HepG2 (cell line): ENCODE data around the gene DAPK1. TPM values are rescaled to one million over a fixed set of nuclear protein-coding genes. Genes with fewer than 3 reads are reported as not detected.

Experiments used
- FLYWCH1 ChIP-seq: sonication (generic); formaldehyde crosslinking; IDR thresholded peaks from 2 replicates; pipeline ENCODE4 v1.8.1; 2023; ENCODE audit warnings: mild to moderate bottlenecking, missing genetic modification reagents
- GLMP ChIP-seq: sonication (generic); formaldehyde crosslinking; IDR thresholded peaks from 2 replicates; pipeline ENCODE4 v1.9.0; 2021; ENCODE audit warnings: missing genetic modification reagents, mild to moderate bottlenecking, borderline replicate concordance
- MEF2D ChIP-seq: sonication (generic); formaldehyde crosslinking; IDR thresholded peaks from 2 replicates; pipeline ENCODE4 v1.5.1; 2020; ENCODE audit warnings: mild to moderate bottlenecking, missing genetic modification reagents
- MTERF4 ChIP-seq: sonication (generic); formaldehyde crosslinking; IDR thresholded peaks from 2 replicates; pipeline ENCODE4 v1.8.0; 2023; ENCODE audit warnings: mild to moderate bottlenecking, missing genetic modification reagents
- MYPOP ChIP-seq: sonication (generic); formaldehyde crosslinking; IDR thresholded peaks from 2 replicates; pipeline ENCODE4 v1.8.1; 2023; ENCODE audit warnings: mild to moderate bottlenecking, moderate library complexity, missing genetic modification reagents
- NBN ChIP-seq: fragments of 450-650 bp; conservative IDR thresholded peaks from 2 replicates; pipeline ENCODE4 v1.6.1; 2017
- NCOA1 ChIP-seq: sonication (generic); formaldehyde crosslinking; IDR thresholded peaks from 2 replicates; pipeline ENCODE4 v1.9.0; 2021; ENCODE audit warnings: missing genetic modification reagents
- NFKB2 ChIP-seq: sonication (generic); formaldehyde crosslinking; IDR thresholded peaks from 2 replicates; pipeline ENCODE4 v1.4.0; 2020; ENCODE audit warnings: missing genetic modification reagents, borderline replicate concordance
- RELA ChIP-seq: sonication (generic); formaldehyde crosslinking; IDR thresholded peaks from 2 replicates; pipeline ENCODE4 v1.4.0; 2020; ENCODE audit warnings: missing genetic modification reagents
- TIGD3 ChIP-seq: sonication (generic); formaldehyde crosslinking; IDR thresholded peaks from 2 replicates; pipeline ENCODE4 v1.5.1; 2020; ENCODE audit warnings: mild to moderate bottlenecking, missing genetic modification reagents, borderline replicate concordance
- TOE1 ChIP-seq: sonication (generic); formaldehyde crosslinking; IDR thresholded peaks from 2 replicates; pipeline ENCODE4 v1.4.0; 2020; ENCODE audit warnings: mild to moderate bottlenecking, missing genetic modification reagents
- ZFAT ChIP-seq: sonication (generic); formaldehyde crosslinking; conservative IDR thresholded peaks from 2 replicates; pipeline ENCODE4 v1.8.1; 2023; ENCODE audit warnings: missing genetic modification reagents, inconsistent platforms
- ZMYM4 ChIP-seq: sonication (generic); formaldehyde crosslinking; IDR thresholded peaks from 2 replicates; pipeline ENCODE4 v1.8.1; 2023; ENCODE audit warnings: mild to moderate bottlenecking, missing genetic modification reagents
- ZNF367 ChIP-seq: sonication (generic); formaldehyde crosslinking; IDR thresholded peaks from 2 replicates; pipeline ENCODE4 v1.4.0; 2020; ENCODE audit warnings: missing genetic modification reagents, borderline replicate concordance
- ZNF687 ChIP-seq: sonication (generic); formaldehyde crosslinking; IDR thresholded peaks from 2 replicates; pipeline ENCODE4 v1.5.1; 2020; ENCODE audit warnings: mild to moderate bottlenecking, missing genetic modification reagents, moderate library complexity
- ZNF75D ChIP-seq: sonication (generic); formaldehyde crosslinking; IDR thresholded peaks from 2 replicates; pipeline ENCODE4 v1.8.1; 2023; ENCODE audit warnings: missing genetic modification reagents, mild to moderate bottlenecking, borderline replicate concordance
- ZNF776 ChIP-seq: sonication (generic); formaldehyde crosslinking; IDR thresholded peaks from 2 replicates; pipeline ENCODE4 v1.4.0; 2020; ENCODE audit warnings: mild to moderate bottlenecking, missing genetic modification reagents
- ZNF780A ChIP-seq: sonication (generic); formaldehyde crosslinking; IDR thresholded peaks from 2 replicates; pipeline ENCODE4 v1.8.0; 2022; ENCODE audit warnings: mild to moderate bottlenecking, missing genetic modification reagents, moderate library complexity
- ZNF879 ChIP-seq: sonication (generic); formaldehyde crosslinking; IDR thresholded peaks from 2 replicates; pipeline ENCODE4 v1.8.1; 2023; ENCODE audit warnings: missing genetic modification reagents
- ZSCAN30 ChIP-seq: sonication (generic); formaldehyde crosslinking; IDR thresholded peaks from 2 replicates; pipeline ENCODE4 v1.5.0; 2020; ENCODE audit warnings: mild to moderate bottlenecking, missing genetic modification reagents
- polyA plus RNA-seq, 8 experiments: library from polyadenylated mRNA; depleted of rRNA in 3 of 8; stranded (reverse) in 7 of 8; unstranded in 1 of 8; fragments of >200 nt; fragmentation: Illumina TruSeq in 4 of 8; extraction: Trizol in 4 of 8; gene quantifications; 2 replicates each; pipeline versions ENCODE4 v1.2.1 to v1.2.3, GENCODE V29; 2011 to 2016; ENCODE audit warnings: low read depth in 4 of 8, missing spikeins in 1 of 8, mixed read lengths in 1 of 8; ENCODE audit not compliant: insufficient read depth in 1 of 8
- total RNA-seq, 5 experiments: library from RNA; depleted of rRNA; stranded (reverse); fragments of >200 nt; fragmentation: Illumina TruSeq; extraction: Trizol; gene quantifications; 2 replicates each; pipeline ENCODE4 v1.2.3, GENCODE V29; 2016; ENCODE audit warnings: low read depth in 1 of 5

Gene DAPK1
- total and polyA plus RNA-seq, 2 of the 13 experiments (the other 11 are each of a cell fraction or from before 2014, with no cell fraction given), result 35.7 to 35.9 TPM

GRCh38 chr9:87725900-87726709 is 228.4 kb downstream of the DAPK1 start, which contains the start of gene CTSL (continued):
- TF ChIP-seq ZNF687 (CRISPR knock-in tag) (peak; percentile 99), ZNF75D (no peak), RELA (0 out of 2 replicates have a peak, but pooled peaks have one; percentile 49), ZNF780A (CRISPR knock-in tag) (peak; percentile 47; the same call in 1 of the 2 replicates), MYPOP (CRISPR knock-in tag) (peak; percentile 86), ZSCAN30 (CRISPR knock-in tag) (0 out of 2 replicates have a peak, but pooled peaks have one; percentile 37), NFKB2 (CRISPR knock-in tag) (peak; percentile 87), ZNF367 (peak; percentile 82; the same call in 1 of the 2 replicates), ZNF879 (CRISPR knock-in tag) (peak; percentile 60; the same call in 1 of the 2 replicates), TOE1 (CRISPR knock-in tag) (0 out of 2 replicates have a peak, but pooled peaks have one; percentile 31), NBN (no peak), ZMYM4 (CRISPR knock-in tag) (peak; percentile 70; the same call in 1 of the 2 replicates), FLYWCH1 (CRISPR knock-in tag) (no peak), ZFAT (CRISPR knock-in tag) (0 out of 2 replicates have a peak, but pooled peaks have one; percentile 74), NCOA1 (CRISPR knock-in tag) (no peak), TIGD3 (CRISPR knock-in tag) (no peak; the same call in none of the 2 replicates), ZNF776 (CRISPR knock-in tag) (no peak), MTERF4 (CRISPR knock-in tag) (peak; percentile 86), MEF2D (CRISPR knock-in tag) (peak; percentile 81), GLMP (CRISPR knock-in tag) (no peak)
